ENCODE measurements around the gene SERF2.
"Not testable (repeated sequence)": the region's sequence is repeated elsewhere in the genome, so short reads cannot be mapped to it uniquely, and the experiment has no call there.

SERF2 gene

GRCh38 chr15:43830691-43831275 lies 38.7 kb downstream of the SERF2 start:
- DNase-seq (ENCODE audit: low read depth) = not testable (repeated sequence)

GRCh38 chr15:43831519-43832052 lies 39.5 kb downstream of the SERF2 start:
- DNase-seq (ENCODE audit: low read depth) = not testable (repeated sequence)

- not testable (repeated sequence) for DNase-seq (ENCODE audit: low read depth)
These were observed 40.4 kb downstream of the SERF2 start for GRCh38 chr15:43832485-43832884.

- no peak for DNase-seq (ENCODE audit: low read depth)
These were observed 53.3 kb downstream of the SERF2 start for GRCh38 chr15:43845421-43845820.
